Caco-2 (cell line): ENCODE data around the gene EFCAB12. TPM values are rescaled to one million over a fixed set of nuclear protein-coding genes. Genes with fewer than 3 reads are reported as not detected.

Experiments
- BruUV-seq: library from RNA; stranded (reverse); fragments of 400-500 nt; replicated peaks from 2 replicates; lab custom pipeline; 2021; lab: Mats Ljungman, UMichigan
- CTCF ChIA-PET: fragments of 300-600 bp; sonication (Branson Sonifier 250); formaldehyde crosslinking; loops from one replicate; lab custom pipeline; 2022; ENCODE audit warnings: antibody characterized with exemption; lab: Charles Lee
- POLR2A ChIA-PET: fragments of 300-600 bp; sonication (Branson Sonifier 250); formaldehyde crosslinking; loops from one replicate; lab custom pipeline; 2022; ENCODE audit warnings: antibody characterized with exemption; lab: Charles Lee
- DNase-seq, 2 experiments: peaks; one replicate each; pipeline versions ENCODE4 v3.0.0 to v3.0.0-alpha.2; 2020 to 2022
- H3K27me3 ChIP-seq: replicated peaks from 2 replicates; pipeline ENCODE4 v1.6.0; 2011; ENCODE audit warnings: low read length; ENCODE audit not compliant: control insufficient read depth, insufficient read depth
- H3K36me3 ChIP-seq: 2 replicates; pipeline ENCODE4 v1.5.1; 2011; ENCODE audit warnings: low read length; ENCODE audit not compliant: control insufficient read depth, insufficient read depth
- H3K4me1 ChIP-seq: fragments of 250-450 bp; sonication (Bioruptor Pico); 2 replicates; pipeline ENCODE4 v1.5.1; 2020; ENCODE audit warnings: mild to moderate bottlenecking
- H3K4me3 ChIP-seq: 2 replicates; pipeline ENCODE4 v1.5.1; 2011; ENCODE audit warnings: low read depth, mild to moderate bottlenecking, control low read depth, low read length
- H3K9me3 ChIP-seq: fragments of 250-450 bp; sonication (Bioruptor Pico); 2 replicates; pipeline ENCODE4 v1.5.1; 2020; ENCODE audit warnings: mild to moderate bottlenecking, moderate library complexity
- H3K27ac Mint-ChIP-seq: one replicate; pipeline ENCODE4 v1.8.0; 2022; ENCODE audit warnings: mixed read lengths; ENCODE audit not compliant: unreplicated experiment
- H3K27me3 Mint-ChIP-seq: one replicate; pipeline ENCODE4 v1.8.0; 2022; ENCODE audit warnings: mixed read lengths; ENCODE audit not compliant: insufficient read depth, unreplicated experiment
- H3K36me3 Mint-ChIP-seq: one replicate; pipeline ENCODE4 v1.8.0; 2022; ENCODE audit warnings: mild to moderate bottlenecking, mixed read lengths; ENCODE audit not compliant: insufficient read depth, unreplicated experiment
- H3K4me1 Mint-ChIP-seq: one replicate; pipeline ENCODE4 v1.8.0; 2022; ENCODE audit warnings: low read depth, mixed read lengths; ENCODE audit not compliant: unreplicated experiment
- H3K4me3 Mint-ChIP-seq: one replicate; pipeline ENCODE4 v1.8.0; 2022; ENCODE audit warnings: mild to moderate bottlenecking, moderate library complexity, mixed read lengths; ENCODE audit not compliant: unreplicated experiment
- H3K9me3 Mint-ChIP-seq: one replicate; pipeline ENCODE4 v1.8.0; 2022; ENCODE audit warnings: mixed read lengths; ENCODE audit not compliant: unreplicated experiment
- CTCF ChIP-seq, 2 experiments: fragments of 200-600 bp in 1 of 2; IDR thresholded peaks; 1 replicate in 1 of 2; 2 replicates in 1 of 2; pipeline versions ENCODE4 v1.5.1 to v1.8.0; 2011 to 2022; ENCODE audit warnings: antibody characterized with exemption in 1 of 2, control low read depth in 1 of 2, inconsistent platforms in 1 of 2, low read depth in 1 of 2, low read length in 1 of 2, mild to moderate bottlenecking in 1 of 2, moderate library complexity in 1 of 2; ENCODE audit not compliant: insufficient read depth in 1 of 2, severe bottlenecking in 1 of 2, unreplicated experiment in 1 of 2
- intact Hi-C: fragments of 100-400 bp; cut with micrococcal nuclease; formaldehyde crosslinking; loops from one replicate; pipeline ENCODE4 v1.10.0; 2022; ENCODE audit not compliant: unreplicated experiment
- total RNA-seq: library from RNA; stranded (reverse); gene quantifications from 2 replicates; pipeline ENCODE4 v1.2.3, GENCODE V29; 2022

Gene EFCAB12
- total RNA-seq, 1 experiment from 2014 or later, result 0.14 TPM

DNA sequence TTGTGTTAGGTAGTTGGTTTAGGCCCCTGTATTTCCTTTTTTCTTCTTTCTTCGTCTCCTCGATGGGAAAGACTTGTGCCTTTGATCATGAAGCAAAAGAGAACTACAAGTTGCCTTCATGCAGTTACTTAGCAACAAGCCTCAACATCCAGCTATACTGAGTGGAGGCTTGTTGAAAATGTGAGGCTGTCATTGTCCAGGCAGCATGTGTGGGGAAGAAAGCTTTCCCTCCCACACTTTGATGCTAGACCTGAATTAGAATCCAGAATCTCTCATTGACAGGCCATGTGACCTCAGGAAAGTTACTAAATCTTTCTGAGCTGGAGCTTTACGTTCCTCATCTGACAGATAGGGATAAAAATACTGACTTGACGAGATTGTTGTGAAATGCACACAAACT is 35.3 kb upstream of the EFCAB12 start:
- H3K36me3 ChIP-seq, result no peaks in the 10 kb centered on the region; the same call in 1 of the 2 replicates
- intact Hi-C loops, result no loop called here
- no peak overlapping the region for H3K4me3 Mint-ChIP-seq
- no peaks in the 10 kb centered on the region for H3K27me3 ChIP-seq
- POLR2A ChIA-PET, result no interaction called here
- H3K4me1 ChIP-seq, result peaks cover 17% of the 10 kb centered on the region
- no peaks in the 10 kb centered on the region for H3K9me3 Mint-ChIP-seq
- H3K4me1 Mint-ChIP-seq, result peaks cover 14% of the 10 kb centered on the region
- H3K27me3 Mint-ChIP-seq, result no peaks in the 10 kb centered on the region
- no peak overlapping the region for H3K4me3 ChIP-seq
- no peak for DNase-seq
- H3K36me3 Mint-ChIP-seq, result peaks cover 13% of the 10 kb centered on the region
- no peak for TF ChIP-seq CTCF (IDR thresholded peaks at IDR 0.05; ENCODE audit: insufficient read depth in 1 of 2, low read depth in 1 of 2, low read length in 1 of 2, severe bottlenecking in 1 of 2, unreplicated experiment in 1 of 2)
- BruUV-seq, result no TSS peak
- H3K27ac Mint-ChIP-seq, result no peak overlapping the region
- H3K9me3 ChIP-seq, result no peaks in the 10 kb centered on the region
- CTCF ChIA-PET, result no interaction called here

GRCh38 chr3:129463094-129463493 is 34.7 kb upstream of the EFCAB12 start:
- no peak for DNase-seq
- no peaks in the 10 kb centered on the region for H3K9me3 ChIP-seq
- CTCF ChIA-PET, result no interaction called here
- Mint-ChIP-seq H3K36me3 (peaks cover 13% of the 10 kb centered on the region), H3K27me3 (no peaks in the 10 kb centered on the region), H3K27ac (no peak overlapping the region), H3K9me3 (no peaks in the 10 kb centered on the region), H3K4me3 (no peak overlapping the region), H3K4me1 (peaks cover 14% of the 10 kb centered on the region)
- H3K27me3 ChIP-seq, result no peaks in the 10 kb centered on the region
- H3K4me1 ChIP-seq, result peaks cover 20% of the 10 kb centered on the region
- BruUV-seq, result no TSS peak
- H3K4me3 ChIP-seq, result no peak overlapping the region
- no peaks in the 10 kb centered on the region; the same call in 1 of the 2 replicates for H3K36me3 ChIP-seq
- POLR2A ChIA-PET, result no interaction called here
- intact Hi-C loops, result no loop called here
- TF ChIP-seq CTCF (IDR thresholded peaks at IDR 0.05; ENCODE audit: insufficient read depth in 1 of 2, low read depth in 1 of 2, low read length in 1 of 2, severe bottlenecking in 1 of 2, unreplicated experiment in 1 of 2), result no peak

DNA sequence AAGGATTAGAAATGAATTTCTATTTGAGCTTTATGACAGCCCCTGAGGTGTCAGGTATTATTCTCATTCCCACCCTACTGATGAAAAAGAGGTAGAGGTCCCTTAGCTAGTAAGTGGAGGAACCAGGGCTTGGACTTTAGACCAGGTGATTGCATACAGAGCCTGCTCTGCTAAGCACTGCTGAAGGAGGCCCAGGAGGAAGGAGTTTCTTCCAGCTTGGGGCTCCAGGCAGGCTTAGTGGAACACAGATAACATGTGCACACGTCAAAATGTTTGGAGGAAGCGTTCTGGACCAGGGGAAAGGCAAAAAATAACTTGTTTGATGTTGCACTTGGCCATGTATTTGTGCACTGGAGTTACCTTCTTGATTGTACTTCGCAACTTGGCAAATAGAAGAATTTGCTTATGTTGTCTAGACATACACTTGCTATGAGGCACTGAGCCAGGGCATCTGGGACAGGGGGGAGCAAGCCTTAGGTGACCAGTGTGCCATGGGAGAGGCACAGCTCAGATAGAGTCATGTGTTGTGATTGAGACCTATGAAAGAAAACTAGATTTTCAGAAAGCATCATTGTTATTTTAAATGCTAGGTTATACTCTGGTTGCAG is 34.0 kb upstream of the EFCAB12 start:
- H3K4me1 ChIP-seq, result peaks cover 14% of the 10 kb centered on the region
- Mint-ChIP-seq H3K4me3 (no peak overlapping the region), H3K36me3 (peaks cover 13% of the 10 kb centered on the region), H3K27ac (no peak overlapping the region), H3K27me3 (no peaks in the 10 kb centered on the region), H3K9me3 (no peaks in the 10 kb centered on the region), H3K4me1 (peaks cover 14% of the 10 kb centered on the region)
- no TSS peak for BruUV-seq
- ChIA-PET POLR2A (no interaction called here), CTCF (interaction anchor here (1.0 kb wide), 1 partner anchor 28 kb away, joined by 4 read pairs; no protein-coding TSS in a partner anchor)
- DNase-seq, result no peak
- H3K9me3 ChIP-seq, result no peaks in the 10 kb centered on the region
- H3K4me3 ChIP-seq, result no peak overlapping the region
- no peaks in the 10 kb centered on the region for H3K27me3 ChIP-seq
- intact Hi-C loops, result no loop called here
- no peak for TF ChIP-seq CTCF (IDR thresholded peaks at IDR 0.05; ENCODE audit: insufficient read depth in 1 of 2, low read depth in 1 of 2, low read length in 1 of 2, severe bottlenecking in 1 of 2, unreplicated experiment in 1 of 2)
- H3K36me3 ChIP-seq, result no peaks in the 10 kb centered on the region; the same call in 1 of the 2 replicates
